Ishikawa (cell line): ENCODE results near the gene P3H2.

Experiments
- CEBPB ChIP-seq: IDR thresholded peaks from 2 replicates; pipeline ENCODE4 v1.6.1; 2012
- CREB1 ChIP-seq: IDR thresholded peaks from 2 replicates; pipeline ENCODE4 v1.6.1; 2012; ENCODE audit warnings: low read depth
- EGR1 ChIP-seq: IDR thresholded peaks from 2 replicates; pipeline ENCODE4 v1.6.1; 2012
- EP300 ChIP-seq: IDR thresholded peaks from 2 replicates; pipeline ENCODE4 v1.6.1; 2012; ENCODE audit warnings: borderline replicate concordance
- FOXM1 ChIP-seq: IDR thresholded peaks from 2 replicates; pipeline ENCODE4 v1.6.1; 2012; ENCODE audit warnings: low read depth, borderline replicate concordance
- NFIC ChIP-seq: IDR thresholded peaks from 2 replicates; pipeline ENCODE4 v1.6.1; 2012
- RAD21 ChIP-seq: IDR thresholded peaks from 2 replicates; pipeline ENCODE4 v1.6.1; 2012; ENCODE audit warnings: low read depth
- TAF1 ChIP-seq: IDR thresholded peaks from 2 replicates; pipeline ENCODE4 v1.6.1; 2012; ENCODE audit warnings: low read depth, mild to moderate bottlenecking
- TCF12 ChIP-seq: IDR thresholded peaks from 2 replicates; pipeline ENCODE4 v1.6.1; 2012; ENCODE audit warnings: low read depth
- TEAD4 ChIP-seq: IDR thresholded peaks from 2 replicates; pipeline ENCODE4 v1.6.1; 2012
- YY1 ChIP-seq: IDR thresholded peaks from 2 replicates; pipeline ENCODE4 v1.6.1; 2012; ENCODE audit warnings: low read depth
- ZBTB7A ChIP-seq: IDR thresholded peaks from 2 replicates; pipeline ENCODE4 v1.6.1; 2012; ENCODE audit warnings: low read depth
- TF ChIP-seq, protein P1 (sequence below): IDR thresholded peaks from 2 replicates; pipeline ENCODE4 v1.6.1; 2012
- TF ChIP-seq, protein P2 (sequence below): IDR thresholded peaks from 2 replicates; pipeline ENCODE4 v1.6.1; 2012; ENCODE audit warnings: low read depth, mild to moderate bottlenecking
- TF ChIP-seq, protein P3 (sequence below): IDR thresholded peaks from 2 replicates; pipeline ENCODE4 v1.6.1; 2012

P3H2 gene

DNA sequence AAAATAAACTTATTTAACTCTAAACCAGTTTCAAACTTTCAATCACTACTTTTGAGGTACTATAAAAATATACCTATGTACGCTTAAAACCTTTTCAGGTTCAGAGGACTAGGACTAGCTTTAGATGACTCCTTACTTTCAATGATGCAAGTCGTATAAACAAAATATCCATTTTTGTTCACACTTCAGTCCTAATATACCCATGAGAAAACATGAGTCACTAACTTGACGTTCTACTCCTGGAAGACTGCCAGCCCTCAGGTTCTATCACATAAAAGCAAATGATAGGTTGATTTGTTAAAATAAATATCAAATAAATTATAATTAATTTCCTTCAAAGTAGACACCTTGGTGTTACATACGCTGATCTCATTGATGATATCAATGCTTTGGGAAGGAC, 10.6 kb upstream of the P3H2 start:
- no peak for TF ChIP-seq EGR1
- TF ChIP-seq FOXM1: no peak
- TF ChIP-seq NFIC: 0 out of 2 replicates have a peak, but pooled peaks have one; percentile 46

DNA sequence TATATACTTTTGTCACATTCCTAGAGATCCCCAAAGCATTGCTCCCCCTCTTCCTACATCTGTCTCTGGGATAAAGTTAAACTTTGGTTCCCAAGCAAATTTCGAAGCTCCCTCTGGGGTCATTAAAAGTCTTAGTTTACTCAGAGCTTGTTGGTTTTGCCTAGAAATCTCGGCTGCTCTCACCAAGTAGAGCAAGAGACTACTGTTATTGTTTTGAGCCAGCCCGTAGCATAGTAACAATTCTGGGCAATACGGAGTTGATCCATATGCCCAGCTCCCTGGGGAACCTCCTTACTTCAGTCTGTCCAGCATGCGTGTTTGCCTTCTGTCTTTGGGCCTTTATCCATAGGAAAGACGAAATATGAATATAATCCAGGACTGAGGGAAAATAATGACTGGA, 10.0 kb upstream of the P3H2 start:
- TF ChIP-seq TCF12 (no peak), YY1 (no peak), EGR1 (no peak), CEBPB (no peak), FOXM1 (no peak), RAD21 (no peak), TEAD4 (no peak), TAF1 (no peak), EP300 (no peak), ZBTB7A (no peak)
- TF ChIP-seq, protein P1, sequence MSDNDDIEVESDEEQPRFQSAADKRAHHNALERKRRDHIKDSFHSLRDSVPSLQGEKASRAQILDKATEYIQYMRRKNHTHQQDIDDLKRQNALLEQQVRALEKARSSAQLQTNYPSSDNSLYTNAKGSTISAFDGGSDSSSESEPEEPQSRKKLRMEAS: no peak
- TF ChIP-seq, protein P2, sequence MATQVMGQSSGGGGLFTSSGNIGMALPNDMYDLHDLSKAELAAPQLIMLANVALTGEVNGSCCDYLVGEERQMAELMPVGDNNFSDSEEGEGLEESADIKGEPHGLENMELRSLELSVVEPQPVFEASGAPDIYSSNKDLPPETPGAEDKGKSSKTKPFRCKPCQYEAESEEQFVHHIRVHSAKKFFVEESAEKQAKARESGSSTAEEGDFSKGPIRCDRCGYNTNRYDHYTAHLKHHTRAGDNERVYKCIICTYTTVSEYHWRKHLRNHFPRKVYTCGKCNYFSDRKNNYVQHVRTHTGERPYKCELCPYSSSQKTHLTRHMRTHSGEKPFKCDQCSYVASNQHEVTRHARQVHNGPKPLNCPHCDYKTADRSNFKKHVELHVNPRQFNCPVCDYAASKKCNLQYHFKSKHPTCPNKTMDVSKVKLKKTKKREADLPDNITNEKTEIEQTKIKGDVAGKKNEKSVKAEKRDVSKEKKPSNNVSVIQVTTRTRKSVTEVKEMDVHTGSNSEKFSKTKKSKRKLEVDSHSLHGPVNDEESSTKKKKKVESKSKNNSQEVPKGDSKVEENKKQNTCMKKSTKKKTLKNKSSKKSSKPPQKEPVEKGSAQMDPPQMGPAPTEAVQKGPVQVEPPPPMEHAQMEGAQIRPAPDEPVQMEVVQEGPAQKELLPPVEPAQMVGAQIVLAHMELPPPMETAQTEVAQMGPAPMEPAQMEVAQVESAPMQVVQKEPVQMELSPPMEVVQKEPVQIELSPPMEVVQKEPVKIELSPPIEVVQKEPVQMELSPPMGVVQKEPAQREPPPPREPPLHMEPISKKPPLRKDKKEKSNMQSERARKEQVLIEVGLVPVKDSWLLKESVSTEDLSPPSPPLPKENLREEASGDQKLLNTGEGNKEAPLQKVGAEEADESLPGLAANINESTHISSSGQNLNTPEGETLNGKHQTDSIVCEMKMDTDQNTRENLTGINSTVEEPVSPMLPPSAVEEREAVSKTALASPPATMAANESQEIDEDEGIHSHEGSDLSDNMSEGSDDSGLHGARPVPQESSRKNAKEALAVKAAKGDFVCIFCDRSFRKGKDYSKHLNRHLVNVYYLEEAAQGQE: no peak
- TF ChIP-seq, protein P3, sequence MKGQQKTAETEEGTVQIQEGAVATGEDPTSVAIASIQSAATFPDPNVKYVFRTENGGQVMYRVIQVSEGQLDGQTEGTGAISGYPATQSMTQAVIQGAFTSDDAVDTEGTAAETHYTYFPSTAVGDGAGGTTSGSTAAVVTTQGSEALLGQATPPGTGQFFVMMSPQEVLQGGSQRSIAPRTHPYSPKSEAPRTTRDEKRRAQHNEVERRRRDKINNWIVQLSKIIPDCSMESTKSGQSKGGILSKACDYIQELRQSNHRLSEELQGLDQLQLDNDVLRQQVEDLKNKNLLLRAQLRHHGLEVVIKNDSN: no peak

DNA sequence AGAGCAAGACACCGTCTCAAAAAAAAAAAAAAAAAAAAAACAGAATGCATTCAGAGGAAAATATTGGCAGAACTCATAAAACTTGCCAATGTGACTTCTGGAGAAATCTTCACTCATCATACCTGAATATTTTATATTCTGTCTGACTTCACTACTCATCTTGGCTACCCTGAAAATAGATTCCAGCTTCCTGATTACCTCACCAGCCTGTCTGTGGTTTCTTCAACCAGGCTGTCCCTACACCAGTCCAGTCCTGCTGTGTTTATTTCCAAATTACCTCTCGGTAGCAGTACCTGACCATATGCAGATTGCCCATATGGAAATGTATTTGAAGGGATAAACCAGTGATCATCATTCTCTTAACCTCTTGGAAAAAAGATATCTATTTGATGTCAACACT, 9.3 kb upstream of the P3H2 start:
- no peak for TF ChIP-seq CREB1
- no peak for TF ChIP-seq TAF1
- no peak for TF ChIP-seq NFIC
- no peak for TF ChIP-seq EP300

DNA sequence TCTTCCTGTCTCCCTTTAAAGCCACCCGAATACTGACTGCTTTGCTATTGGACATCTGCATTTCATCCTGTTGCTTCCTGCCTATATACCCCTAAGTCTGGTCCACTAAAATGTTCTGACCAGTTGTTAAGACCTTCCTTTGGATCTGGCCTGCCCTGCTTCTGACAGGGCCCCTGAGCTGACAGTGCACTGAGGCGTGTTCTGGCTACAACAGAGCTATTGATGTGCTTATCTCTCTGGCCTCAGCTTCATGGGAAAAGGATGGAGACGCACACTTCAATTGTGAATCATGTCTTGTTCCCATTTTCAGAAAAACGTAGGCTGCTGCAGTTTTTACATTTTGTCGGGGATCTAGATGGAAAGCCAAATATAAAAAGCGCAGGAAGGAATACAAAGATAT, 7.1 kb upstream of the P3H2 start:
- TF ChIP-seq EP300: no peak
- TF ChIP-seq CEBPB: no peak
- no peak for TF ChIP-seq YY1
- no peak for TF ChIP-seq NFIC
- no peak for TF ChIP-seq EGR1
- TF ChIP-seq, protein P2: no peak
- no peak for TF ChIP-seq TAF1
- TF ChIP-seq TEAD4: no peak
- TF ChIP-seq ZBTB7A: no peak

DNA sequence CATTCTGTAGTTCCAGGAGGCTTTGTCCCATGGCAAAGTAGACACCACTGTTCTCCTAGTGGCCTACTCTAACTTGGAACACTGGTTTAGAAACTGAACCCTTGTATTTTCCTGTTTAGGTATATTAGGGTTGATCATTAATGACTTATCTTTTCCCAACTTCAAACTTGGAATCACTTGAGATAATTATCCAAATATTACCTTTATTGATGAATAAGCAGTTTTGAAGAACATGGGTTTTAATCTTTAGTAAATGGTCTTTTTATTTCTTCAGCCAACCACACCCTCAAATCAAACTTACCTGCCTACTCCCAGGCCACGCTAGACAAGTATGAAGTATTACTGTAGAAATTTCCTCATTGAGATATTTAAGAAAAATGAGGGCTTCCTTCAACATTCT, 6.5 kb upstream of the P3H2 start:
- TF ChIP-seq NFIC: no peak
- no peak for TF ChIP-seq TAF1
- TF ChIP-seq, protein P3: no peak
- no peak for TF ChIP-seq EGR1
- TF ChIP-seq YY1: no peak
- no peak for TF ChIP-seq TEAD4
- no peak for TF ChIP-seq CREB1
- TF ChIP-seq EP300: no peak
- no peak for TF ChIP-seq CEBPB
- TF ChIP-seq, protein P2: no peak
- TF ChIP-seq TCF12: no peak
- TF ChIP-seq, protein P1: no peak
- TF ChIP-seq FOXM1: no peak
- TF ChIP-seq RAD21: no peak
- TF ChIP-seq ZBTB7A: no peak
